ENCODE data around the gene SPIN3.

DNA sequence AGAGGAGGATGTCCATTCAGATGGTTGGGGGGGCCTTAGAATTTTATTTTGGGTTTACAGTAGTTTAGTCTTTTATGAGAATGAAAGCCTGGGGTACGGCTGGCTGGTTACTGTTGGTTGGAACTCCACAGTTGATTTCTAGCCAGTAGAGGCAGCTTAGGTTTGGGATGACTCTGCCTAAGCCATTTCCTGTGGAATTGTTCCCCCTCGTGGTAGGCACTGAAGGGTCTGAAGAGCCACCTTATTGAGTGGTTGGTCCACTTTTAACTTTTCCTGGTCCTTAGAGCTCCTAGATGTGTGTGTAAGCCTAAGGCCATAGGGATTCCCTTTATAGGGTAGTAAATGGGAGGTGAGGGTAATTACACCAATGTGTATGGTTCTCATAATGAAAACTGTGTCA, 19.7 kb downstream of the SPIN3 start:
- TF ChIP-seq CTCF (IDR thresholded peaks at IDR 0.05) = peak; percentile 17
- TF ChIP-seq EZH2phosphoT487 (IDR thresholded peaks at IDR 0.05) = no peak
- no peak for TF ChIP-seq EZH2 (IDR thresholded peaks at IDR 0.05)

Measured in neural progenitor cell (in vitro differentiated cells).